SIG-M5 treated with dmso at 0.1 percent for 504 hours (cell line): ENCODE results near the gene TAS2R40.

Experiments used
- DNase-seq: peaks from one replicate; lab custom pipeline; 2025; ENCODE audit not compliant: unreplicated experiment; lab: John Stamatoyannopoulos, UW

The TAS2R40 gene

GRCh38 chr7:143222782-143223181, 945 bp downstream of the TAS2R40 start:
- DNase-seq = peak; percentile 87

GRCh38 chr7:143223784-143224183, 1.9 kb downstream of the TAS2R40 start:
- DNase-seq = peak; percentile 4

DNA sequence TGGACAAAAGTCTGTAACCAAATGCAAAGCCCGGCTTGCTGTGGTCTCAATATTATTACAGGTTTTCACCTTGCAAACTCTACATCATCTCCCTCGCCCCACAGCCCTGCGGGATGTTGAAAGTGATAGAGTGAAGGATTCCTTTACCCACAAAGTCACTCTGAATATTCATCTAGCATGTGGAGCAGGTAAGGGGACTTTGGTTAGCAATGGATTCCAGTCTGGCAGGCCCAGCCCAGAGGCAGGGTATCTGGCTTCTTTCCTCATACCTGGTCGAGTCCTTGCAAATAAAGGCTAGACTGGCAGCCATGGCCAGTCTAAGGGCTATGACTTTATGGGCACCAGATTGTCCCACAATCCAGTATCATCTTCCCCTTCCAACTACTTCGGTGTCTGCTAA, 3.2 kb downstream of the TAS2R40 start:
- DNase-seq = no peak

DNA sequence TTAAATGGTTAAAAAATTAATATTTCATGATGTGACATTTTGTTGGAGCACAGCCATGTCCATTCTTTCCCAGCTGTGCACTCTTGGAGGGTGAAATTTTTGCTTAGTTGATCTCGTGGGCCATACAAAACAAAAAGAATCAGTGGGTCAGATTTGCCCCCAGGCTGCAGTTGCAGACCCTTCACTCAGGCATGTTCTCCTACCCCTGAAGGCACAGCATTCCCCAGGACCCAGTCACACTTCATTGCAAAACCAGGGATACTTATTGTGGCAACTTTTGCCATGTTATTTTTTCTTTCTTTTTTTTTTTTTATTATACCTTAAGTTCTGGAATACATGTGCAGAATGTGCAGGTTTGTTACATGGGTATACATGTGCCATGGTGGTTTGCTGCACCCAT, 6.0 kb downstream of the TAS2R40 start:
- DNase-seq = no peak

DNA sequence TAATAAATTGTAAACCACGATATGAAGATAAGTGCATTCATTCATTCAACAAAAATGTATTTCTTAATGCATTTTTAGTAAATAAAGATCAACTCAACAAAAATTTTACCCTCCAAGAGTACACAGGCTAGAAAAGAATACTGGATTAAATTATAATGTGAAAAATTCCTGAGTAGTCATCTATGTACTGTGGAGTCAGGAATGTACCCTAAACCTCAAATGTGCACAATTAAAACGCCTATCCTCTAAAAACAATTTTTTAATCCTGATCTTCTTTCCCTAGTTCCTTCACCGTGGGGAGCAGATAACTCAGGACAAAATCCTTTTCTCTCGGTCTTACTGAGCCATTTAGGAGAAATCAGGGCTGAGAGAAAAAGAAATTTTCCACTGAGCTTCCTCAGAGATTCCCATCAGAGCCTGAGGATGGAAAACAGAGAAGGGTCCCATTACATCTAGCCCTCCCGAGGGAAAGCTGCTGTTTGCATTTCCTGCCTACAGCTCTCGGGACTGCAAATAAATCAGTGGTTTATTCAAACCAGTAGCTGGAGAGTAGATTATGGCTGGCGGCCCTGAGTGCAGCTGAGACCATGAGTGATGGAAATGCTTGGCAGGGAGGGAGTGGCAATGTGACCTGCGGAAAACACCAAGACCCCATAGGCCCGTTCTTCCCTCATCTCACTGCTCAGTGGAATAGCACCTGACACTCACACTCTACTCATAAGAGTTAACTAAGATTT, 7.4 kb downstream of the TAS2R40 start:
- DNase-seq = no peak

DNA sequence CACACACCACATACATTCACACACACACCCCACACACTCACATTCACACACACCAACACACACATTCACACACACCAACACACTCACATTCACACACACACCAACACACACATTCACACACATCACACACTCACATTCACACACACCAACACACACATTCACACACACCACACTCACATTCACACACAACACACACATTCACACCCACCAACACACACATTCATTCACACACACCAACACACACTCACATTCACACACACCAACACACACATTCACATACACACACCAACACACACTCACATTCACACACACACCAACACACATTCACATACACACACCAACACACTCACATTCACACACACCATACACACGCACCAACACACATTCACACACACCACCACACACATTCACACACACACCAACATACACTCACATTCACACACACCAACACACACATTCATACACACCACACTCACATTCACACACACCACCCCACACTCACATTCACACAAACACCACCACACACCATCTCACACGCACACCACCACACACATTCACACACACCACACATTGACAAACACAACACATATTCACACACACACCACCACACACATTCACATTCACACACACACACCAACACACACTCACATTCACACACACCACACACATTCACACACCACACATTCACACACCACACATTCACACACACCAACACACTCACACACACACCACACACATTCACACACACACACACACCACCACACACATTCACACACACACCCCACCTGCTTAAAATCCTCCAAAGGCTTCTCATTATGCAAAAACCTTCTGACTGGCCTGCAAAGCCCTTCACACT, 9.0 kb downstream of the TAS2R40 start:
- no peak for DNase-seq

DNA sequence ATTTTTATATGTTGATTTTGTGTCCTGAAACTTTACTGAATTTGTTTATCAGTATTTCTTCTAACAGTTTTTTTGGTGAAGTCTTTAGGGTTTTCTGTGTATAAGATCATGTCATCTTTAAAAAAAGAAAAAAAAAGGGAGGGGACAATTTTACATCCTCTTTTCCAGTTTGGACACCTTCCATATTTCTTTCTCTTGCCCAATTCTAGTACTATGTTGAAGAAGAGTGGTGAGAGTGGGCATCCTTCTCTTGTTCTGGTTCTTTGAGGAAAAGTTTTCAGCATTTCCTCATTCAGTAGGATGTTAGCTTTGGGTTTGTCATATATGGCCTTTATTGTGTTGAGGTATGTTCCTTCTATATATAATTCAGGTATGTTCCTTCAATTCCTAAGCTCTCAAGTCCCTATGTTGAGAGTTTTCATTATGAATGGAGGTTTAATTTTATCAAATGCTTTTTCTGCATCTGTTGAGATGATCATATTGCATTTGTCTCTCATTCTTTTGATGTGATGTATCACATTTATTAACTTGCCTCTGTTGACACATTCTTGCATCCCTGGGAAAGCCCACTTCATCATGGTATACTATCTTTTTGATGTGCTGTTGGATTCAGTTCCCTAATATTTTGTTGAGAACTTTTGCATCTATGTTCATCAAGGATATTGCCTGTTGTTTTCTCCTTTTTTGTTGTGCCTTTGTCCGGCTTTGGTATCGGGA, 12.1 kb downstream of the TAS2R40 start:
- peak; percentile 45 for DNase-seq

GRCh38 chr7:143234533-143234875, 12.7 kb downstream of the TAS2R40 start:
- DNase-seq = no peak

DNA sequence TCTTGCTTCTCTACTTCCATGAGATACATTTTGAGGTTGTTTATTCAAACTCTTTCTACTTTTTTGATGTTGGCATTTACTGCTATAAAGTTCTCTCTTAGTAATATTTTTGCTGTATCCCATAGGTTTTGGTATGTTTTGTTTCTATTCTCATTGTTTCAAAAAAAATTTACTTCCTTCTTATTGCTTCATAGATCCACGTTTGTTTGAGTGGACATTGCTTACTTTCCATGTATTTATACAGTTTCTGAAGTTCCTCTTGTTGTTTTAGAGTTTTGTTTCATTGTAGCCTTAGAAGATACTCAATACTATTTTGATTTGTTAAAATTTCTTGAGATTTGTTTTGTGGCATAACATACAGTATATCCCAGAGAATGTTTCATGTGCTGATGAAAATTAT, 13.7 kb downstream of the TAS2R40 start:
- no peak for DNase-seq

DNA sequence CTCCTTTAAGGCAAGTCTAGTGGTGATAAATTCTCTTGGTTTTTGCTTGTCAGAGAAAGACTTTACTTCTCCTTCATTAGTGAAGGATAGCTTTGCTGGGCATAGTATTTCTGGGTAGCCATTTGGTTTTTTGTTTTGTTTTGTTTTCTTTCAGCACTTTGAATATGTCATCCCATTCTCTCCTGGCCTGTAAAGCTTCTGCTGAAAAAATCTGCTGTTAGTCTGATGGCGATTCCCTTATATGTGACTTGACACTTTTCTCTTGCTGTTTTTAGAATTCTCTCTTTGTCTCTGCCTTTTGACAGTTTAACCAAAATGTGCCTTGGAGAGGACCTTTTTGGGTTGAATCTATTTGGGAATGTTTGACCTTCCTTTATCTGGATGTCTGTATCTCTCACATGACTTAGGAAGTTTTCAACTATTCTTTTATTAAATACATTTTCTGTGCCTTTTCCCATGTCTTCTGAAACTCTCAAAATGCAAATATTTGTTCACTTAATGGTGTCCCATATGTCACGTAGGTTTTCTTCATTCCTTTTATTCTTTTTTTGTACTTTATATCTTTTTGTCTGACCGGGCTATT, 14.7 kb downstream of the TAS2R40 start:
- DNase-seq = no peak

DNA sequence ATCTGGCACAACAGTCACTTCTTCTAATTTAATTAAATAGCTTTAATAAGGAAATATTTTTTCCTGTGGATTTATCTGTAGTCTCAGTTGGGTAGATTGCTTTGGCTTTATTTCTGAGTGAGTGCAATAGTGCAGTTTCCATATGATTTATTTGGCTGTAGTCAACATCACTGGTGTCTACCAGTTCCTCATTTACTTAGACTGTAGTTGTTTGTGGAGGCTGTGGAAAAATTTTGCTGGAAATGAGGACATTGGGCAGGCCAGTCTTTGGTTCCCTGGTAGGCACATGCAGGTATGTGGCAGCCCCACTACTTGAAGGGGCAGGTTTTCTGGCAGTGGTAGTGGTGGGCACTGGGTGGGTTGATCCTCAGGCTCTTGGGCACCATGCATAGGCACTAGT, 15.5 kb downstream of the TAS2R40 start:
- peak; percentile 11 for DNase-seq

DNA sequence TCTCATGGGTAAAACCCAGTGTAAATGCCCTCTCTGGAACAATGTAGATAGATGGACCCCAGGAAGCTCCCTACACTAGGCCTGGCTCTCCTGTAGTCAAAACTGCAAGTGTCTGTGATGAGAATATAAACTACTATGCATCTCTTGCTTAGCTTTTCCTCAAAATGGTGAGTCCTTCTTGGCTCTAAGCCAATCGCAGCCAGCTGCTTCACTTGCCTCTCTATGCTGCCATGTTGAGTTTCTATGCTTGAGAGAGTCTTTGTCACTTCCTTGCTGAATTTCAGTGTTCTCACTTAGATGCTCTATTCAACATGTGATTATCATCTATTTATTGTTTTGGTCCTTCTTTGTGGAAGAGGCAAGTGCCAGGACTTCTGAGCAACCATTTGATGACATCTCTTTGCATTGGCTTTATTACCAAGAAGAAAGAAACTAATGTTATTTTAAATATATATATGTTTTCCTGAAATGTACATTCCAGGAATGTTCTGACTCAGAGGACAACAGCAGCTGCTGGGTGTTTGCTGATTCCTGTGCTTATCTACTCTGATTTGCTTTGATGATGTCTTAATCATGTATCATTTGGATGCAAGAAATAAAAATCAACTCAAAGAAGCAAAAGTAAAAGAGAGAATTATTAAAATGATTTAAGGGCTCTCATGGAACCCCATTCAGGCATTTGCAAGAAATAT, 16.6 kb downstream of the TAS2R40 start:
- DNase-seq = no peak

DNA sequence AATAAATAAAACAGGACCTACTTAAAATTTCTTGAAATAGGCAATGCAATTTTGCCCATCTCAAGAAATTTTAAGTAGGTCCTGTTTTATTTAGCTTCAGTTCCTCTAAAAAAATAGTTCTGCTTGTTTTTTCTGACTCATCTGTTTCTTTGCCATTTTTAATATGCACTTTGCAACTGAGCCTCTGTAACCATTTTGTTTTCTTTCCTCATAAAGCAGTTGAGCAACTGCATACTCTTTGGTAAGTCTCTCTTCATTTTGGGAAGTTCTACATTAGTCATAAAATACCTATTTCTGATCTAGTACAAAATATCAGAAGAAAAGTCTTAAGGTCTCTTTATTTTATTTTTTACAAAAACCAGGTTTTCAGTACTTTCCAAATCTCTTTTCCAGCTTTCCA, 18.0 kb downstream of the TAS2R40 start:
- DNase-seq = peak; percentile 95

DNA sequence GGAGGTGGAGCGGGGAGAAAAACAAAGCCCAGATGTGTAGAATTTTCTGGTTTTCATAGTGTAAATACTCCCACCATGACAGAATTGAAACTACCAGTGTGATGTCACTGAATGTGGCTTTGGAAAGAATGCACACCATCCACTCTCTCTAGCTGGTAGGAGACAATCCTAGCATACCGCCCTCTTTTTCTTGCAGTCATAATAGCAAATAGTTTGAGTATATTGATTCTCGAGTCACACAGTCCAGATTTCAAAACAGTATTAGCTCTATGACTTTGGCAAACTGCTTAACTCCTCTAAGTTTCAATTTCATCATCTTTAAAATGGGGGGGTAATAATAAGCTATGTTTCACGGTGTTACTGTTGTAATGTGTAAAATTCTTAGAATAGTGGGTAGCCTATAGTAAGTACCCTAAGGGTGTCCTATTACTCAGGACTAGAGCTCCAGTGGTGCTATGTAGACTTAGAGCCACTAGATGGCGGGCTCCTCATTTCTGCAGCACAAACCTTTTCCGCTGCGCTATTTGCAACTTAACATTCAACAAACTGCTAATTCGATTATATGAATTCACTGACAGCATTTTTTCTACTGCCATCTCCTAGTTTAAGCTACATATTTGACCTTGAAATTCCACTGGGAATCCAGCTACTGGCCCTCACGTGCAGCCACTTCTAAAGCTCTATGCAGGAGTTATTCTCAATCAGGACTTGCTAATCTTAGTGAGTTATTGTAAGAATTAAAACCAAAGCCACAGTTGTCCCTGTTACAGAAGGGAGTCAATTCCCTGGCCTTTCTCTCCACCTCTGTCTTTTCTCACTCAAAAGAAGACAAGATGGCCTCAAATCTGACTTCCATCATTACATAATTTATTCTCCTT, 18.7 kb downstream of the TAS2R40 start:
- DNase-seq = peak; percentile 86

GRCh38 chr7:143242306-143242705, 20.5 kb downstream of the TAS2R40 start:
- no peak for DNase-seq

DNA sequence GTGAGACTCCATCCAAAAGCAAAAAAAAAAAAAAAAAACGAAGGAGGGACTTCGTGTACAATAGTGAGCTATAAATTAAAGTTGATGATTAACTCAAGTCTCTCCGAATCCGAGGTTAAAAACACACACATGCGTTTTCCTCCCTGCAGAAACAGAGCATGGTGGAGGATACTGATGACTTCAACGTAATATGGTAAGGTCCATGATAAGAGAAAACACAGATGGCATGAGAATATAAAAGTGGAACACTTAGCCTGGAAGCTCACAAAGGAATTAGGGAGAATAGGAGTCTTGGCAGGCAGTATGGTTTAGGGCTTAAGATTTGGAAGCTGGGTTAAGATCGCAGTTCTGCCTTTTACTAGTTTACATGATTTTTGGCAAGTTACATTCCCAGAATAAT, 21.3 kb downstream of the TAS2R40 start:
- DNase-seq = no peak

DNA sequence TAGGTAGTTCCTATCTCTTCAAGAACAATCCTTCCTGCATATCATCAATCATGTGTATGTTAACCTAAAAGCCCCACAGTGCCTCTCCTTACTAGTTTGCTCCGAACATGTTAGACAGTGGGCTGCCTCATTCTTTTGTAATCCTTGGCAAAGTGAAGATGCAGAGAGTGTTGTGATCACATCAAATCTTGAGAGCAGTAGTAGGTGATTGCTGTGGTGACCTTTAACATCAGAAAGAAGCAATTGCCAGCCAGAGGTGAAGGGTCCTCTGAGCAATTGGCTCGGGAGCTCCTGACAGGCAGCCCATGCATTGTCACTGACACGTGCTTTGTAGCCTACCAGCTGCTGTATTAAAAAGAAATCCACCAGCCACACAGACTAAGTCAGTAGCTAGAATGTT, 21.8 kb downstream of the TAS2R40 start:
- DNase-seq = no peak

- no peak for DNase-seq
These were observed 22.5 kb downstream of the TAS2R40 start for GRCh38 chr7:143244321-143244720.

DNA sequence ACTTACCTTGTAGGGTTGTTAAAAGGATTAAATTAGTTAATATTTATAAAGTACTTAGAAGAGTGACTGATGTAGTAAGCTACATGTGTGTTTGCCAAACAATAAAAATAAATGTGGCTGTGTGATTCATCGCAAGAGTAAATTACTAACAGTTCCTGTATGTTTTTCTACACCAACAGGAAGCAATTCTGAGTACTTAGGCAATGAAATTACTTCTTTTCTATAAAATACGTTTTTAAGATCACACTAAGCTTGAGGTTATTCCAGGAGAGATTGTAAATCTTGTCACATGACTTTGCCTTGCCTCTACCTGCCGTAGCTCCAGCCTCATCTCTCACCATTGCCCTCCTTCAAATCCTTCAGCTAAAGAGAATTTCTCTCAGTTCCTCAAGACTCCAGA, 23.3 kb downstream of the TAS2R40 start:
- DNase-seq = peak; percentile 34

DNA sequence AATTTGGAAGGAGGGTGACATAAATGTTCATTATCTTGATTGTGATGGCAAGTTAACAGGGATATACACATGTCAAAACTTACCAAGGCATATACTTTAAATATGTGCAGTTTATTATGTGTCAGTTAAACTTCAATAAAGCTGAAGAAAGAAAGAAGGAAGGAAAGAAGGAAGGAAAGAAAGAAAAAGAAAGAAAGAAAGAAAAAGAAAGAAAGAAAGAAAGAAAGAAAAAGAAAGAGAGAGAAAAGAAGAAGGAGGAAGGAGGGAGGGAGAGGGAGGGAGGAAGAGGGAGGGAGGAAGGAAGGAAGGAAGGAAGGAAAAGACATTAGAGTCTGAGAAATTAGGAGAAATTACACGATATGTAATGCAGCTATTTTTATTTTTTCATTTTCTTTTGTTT, 25.5 kb downstream of the TAS2R40 start:
- no peak for DNase-seq
